HEK293T (cell line): ENCODE measurements around the gene DNAH8.

Source experiments
- CTCF ChIA-PET: fragments of 350-600 bp; formaldehyde crosslinking; extraction: SDS; loops from one replicate; lab custom pipeline; 2021; ENCODE audit warnings: antibody characterized with exemption, inconsistent platforms; lab: Yijun Ruan, JAX
- POLR2A ChIA-PET: fragments of 350-600 bp; formaldehyde crosslinking; extraction: SDS; loops from one replicate; lab custom pipeline; 2020; ENCODE audit warnings: antibody characterized with exemption, inconsistent platforms; lab: Yijun Ruan, JAX
- DNase-seq: peaks from one replicate; pipeline ENCODE4 v3.0.0; 2012; ENCODE audit warnings: mixed read lengths; ENCODE audit errors: extremely low spot score
- ARNT ChIP-seq: fragments of 450-650 bp; IDR thresholded peaks from 2 replicates; pipeline ENCODE4 v1.6.1; 2017; ENCODE audit warnings: mild to moderate bottlenecking
- BHLHE40 ChIP-seq: fragments of 450-650 bp; IDR thresholded peaks from 2 replicates; pipeline ENCODE4 v1.6.1; 2016; ENCODE audit warnings: mild to moderate bottlenecking, moderate library complexity, borderline replicate concordance
- CTBP1 ChIP-seq: fragments of 450-650 bp; IDR thresholded peaks from 2 replicates; pipeline ENCODE4 v1.6.1; 2016; ENCODE audit warnings: borderline replicate concordance
- ELF4 ChIP-seq: fragments of 450-650 bp; IDR thresholded peaks from 2 replicates; pipeline ENCODE4 v1.6.1; 2017; ENCODE audit warnings: antibody characterized with exemption
- FOXA1 ChIP-seq: fragments of 450-650 bp; IDR thresholded peaks from 2 replicates; pipeline ENCODE4 v1.6.1; 2016; ENCODE audit warnings: mild to moderate bottlenecking
- FOXK2 ChIP-seq: fragments of 450-650 bp; IDR thresholded peaks from 2 replicates; pipeline ENCODE4 v1.6.1; 2016; ENCODE audit warnings: mild to moderate bottlenecking
- FOXM1 ChIP-seq: fragments of 450-650 bp; IDR thresholded peaks from 2 replicates; pipeline ENCODE4 v1.6.1; 2017; ENCODE audit warnings: mild to moderate bottlenecking, borderline replicate concordance
- HDGF ChIP-seq: fragments of 450-650 bp; IDR thresholded peaks from 2 replicates; pipeline ENCODE4 v1.6.1; 2017; ENCODE audit warnings: antibody characterized with exemption, borderline replicate concordance
- L3MBTL2 ChIP-seq: fragments of 450-650 bp; conservative IDR thresholded peaks from 2 replicates; pipeline ENCODE4 v1.6.1; 2016; ENCODE audit warnings: mild to moderate bottlenecking
- LEF1 ChIP-seq: fragments of 450-650 bp; IDR thresholded peaks from 2 replicates; pipeline ENCODE4 v1.6.1; 2017; ENCODE audit warnings: mild to moderate bottlenecking, borderline replicate concordance
- NFRKB ChIP-seq: fragments of 450-650 bp; IDR thresholded peaks from 2 replicates; pipeline ENCODE4 v1.6.1; 2016; ENCODE audit warnings: mild to moderate bottlenecking, moderate library complexity
- SP1 ChIP-seq: fragments of 450-650 bp; IDR thresholded peaks from 2 replicates; pipeline ENCODE4 v1.6.1; 2017
- SUZ12 ChIP-seq: fragments of 450-650 bp; IDR thresholded peaks from 2 replicates; pipeline ENCODE4 v1.6.1; 2016; ENCODE audit warnings: mild to moderate bottlenecking
- TARDBP ChIP-seq: fragments of 450-650 bp; IDR thresholded peaks from 2 replicates; pipeline ENCODE4 v1.6.1; 2016
- ZNF384 ChIP-seq: fragments of 450-650 bp; IDR thresholded peaks from 2 replicates; pipeline ENCODE4 v1.6.1; 2016
- TF ChIP-seq, protein P1 (sequence below): fragments of 450-650 bp; IDR thresholded peaks from 2 replicates; pipeline ENCODE4 v1.6.1; 2016

The DNAH8 gene

GRCh38 chr6:39029156-39030011, 314.3 kb downstream of the DNAH8 start:
- TF ChIP-seq TARDBP (no peak), SUZ12 (no peak), L3MBTL2 (no peak), ZNF384 (no peak), BHLHE40 (no peak), ARNT (no peak), NFRKB (no peak), LEF1 (no peak), FOXM1 (no peak), SP1 (no peak), HDGF (no peak), FOXK2 (no peak)
- TF ChIP-seq, protein P1, sequence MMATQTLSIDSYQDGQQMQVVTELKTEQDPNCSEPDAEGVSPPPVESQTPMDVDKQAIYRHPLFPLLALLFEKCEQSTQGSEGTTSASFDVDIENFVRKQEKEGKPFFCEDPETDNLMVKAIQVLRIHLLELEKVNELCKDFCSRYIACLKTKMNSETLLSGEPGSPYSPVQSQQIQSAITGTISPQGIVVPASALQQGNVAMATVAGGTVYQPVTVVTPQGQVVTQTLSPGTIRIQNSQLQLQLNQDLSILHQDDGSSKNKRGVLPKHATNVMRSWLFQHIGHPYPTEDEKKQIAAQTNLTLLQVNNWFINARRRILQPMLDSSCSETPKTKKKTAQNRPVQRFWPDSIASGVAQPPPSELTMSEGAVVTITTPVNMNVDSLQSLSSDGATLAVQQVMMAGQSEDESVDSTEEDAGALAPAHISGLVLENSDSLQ: no peak
- POLR2A ChIA-PET: no interaction called here
- CTCF ChIA-PET: interaction anchor here (1.1 to 1.6 kb wide), 3 partner anchors 19 to 157 kb away, joined by 4 read pairs; no protein-coding TSS in a partner anchor
- DNase-seq: peak; percentile 82

GRCh38 chr6:39035681-39036080, 320.6 kb downstream of the DNAH8 start:
- TF ChIP-seq ELF4: no peak
- no peak for TF ChIP-seq NFRKB
- TF ChIP-seq HDGF: no peak
- no peak for TF ChIP-seq BHLHE40
- TF ChIP-seq FOXM1: no peak
- TF ChIP-seq FOXA1: no peak
- no peak for TF ChIP-seq TARDBP
- no peak for TF ChIP-seq LEF1
- no peak for TF ChIP-seq CTBP1
- CTCF ChIA-PET: interaction anchor here (0.8 kb wide), 1 partner anchor 39 kb away, joined by 4 read pairs; no protein-coding TSS in a partner anchor
- DNase-seq: no peak
- POLR2A ChIA-PET: no interaction called here

- DNase-seq: no peak
- ChIA-PET CTCF (no interaction called here), POLR2A (no interaction called here)
- TF ChIP-seq CTBP1: no peak
- TF ChIP-seq L3MBTL2: no peak
- no peak for TF ChIP-seq ELF4
- no peak for TF ChIP-seq SP1
- no peak for TF ChIP-seq FOXM1
- TF ChIP-seq, protein P1: no peak
Observed at GRCh38 chr6:39037082-39037508, 322.0 kb downstream of the DNAH8 start.

- POLR2A ChIA-PET: no interaction called here
- TF ChIP-seq LEF1 (no peak), BHLHE40 (no peak), SUZ12 (no peak), ZNF384 (no peak), FOXM1 (no peak)
- CTCF ChIA-PET: no interaction called here
- DNase-seq: no peak
Observed at GRCh38 chr6:39037707-39038106, 322.6 kb downstream of the DNAH8 start.

DNA sequence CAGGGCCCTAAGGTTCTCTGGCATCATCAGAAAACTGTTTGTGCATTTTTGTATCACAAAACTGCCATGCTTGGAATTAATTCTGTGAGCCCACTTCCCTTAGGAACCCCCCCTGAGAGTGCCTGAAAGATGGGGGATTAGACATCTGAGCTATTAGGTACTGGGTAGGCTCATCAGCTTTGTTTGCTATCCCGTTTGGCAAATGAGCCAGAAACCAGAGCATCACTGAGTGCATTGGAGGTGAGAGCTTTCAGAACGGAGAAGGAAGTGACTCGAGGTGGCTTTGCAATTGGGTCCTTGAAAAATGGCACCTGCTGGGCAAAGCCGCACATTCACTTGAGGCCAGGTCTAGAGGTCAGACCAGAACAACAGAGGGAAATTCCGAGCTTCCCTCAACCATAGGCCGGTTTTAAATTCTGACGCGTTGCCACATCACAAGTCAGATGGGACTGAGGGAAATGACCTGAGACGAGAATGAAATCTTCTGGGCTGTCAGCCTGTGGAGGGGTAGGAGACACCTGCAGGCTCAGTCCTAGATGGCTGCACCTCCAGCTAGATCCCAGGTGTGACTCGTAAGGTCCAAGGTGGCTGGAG, 325.1 kb downstream of the DNAH8 start:
- ChIA-PET CTCF (no interaction called here), POLR2A (no interaction called here)
- TF ChIP-seq HDGF (no peak), ELF4 (no peak), ARNT (no peak), TARDBP (no peak), SUZ12 (no peak), L3MBTL2 (no peak), LEF1 (no peak), NFRKB (no peak), FOXK2 (no peak), BHLHE40 (no peak), SP1 (no peak), CTBP1 (no peak), FOXA1 (no peak), ZNF384 (no peak), FOXM1 (no peak)
- DNase-seq: no peak

GRCh38 chr6:39041072-39041471, 326.0 kb downstream of the DNAH8 start:
- CTCF ChIA-PET: no interaction called here
- TF ChIP-seq TARDBP: no peak
- TF ChIP-seq L3MBTL2: no peak
- TF ChIP-seq, protein P1: no peak
- no peak for TF ChIP-seq ZNF384
- no peak for DNase-seq
- POLR2A ChIA-PET: no interaction called here
